ENCODE data around the gene NEMP1. TPM values are rescaled to one million over a fixed set of nuclear protein-coding genes. Genes with fewer than 3 reads are reported as not detected.

The NEMP1 gene
- total and polyA plus RNA-seq, 2 of the 13 experiments (the other 11 are each of a cell fraction or from before 2014, with no cell fraction given): 11.4 to 12.9 TPM

DNA sequence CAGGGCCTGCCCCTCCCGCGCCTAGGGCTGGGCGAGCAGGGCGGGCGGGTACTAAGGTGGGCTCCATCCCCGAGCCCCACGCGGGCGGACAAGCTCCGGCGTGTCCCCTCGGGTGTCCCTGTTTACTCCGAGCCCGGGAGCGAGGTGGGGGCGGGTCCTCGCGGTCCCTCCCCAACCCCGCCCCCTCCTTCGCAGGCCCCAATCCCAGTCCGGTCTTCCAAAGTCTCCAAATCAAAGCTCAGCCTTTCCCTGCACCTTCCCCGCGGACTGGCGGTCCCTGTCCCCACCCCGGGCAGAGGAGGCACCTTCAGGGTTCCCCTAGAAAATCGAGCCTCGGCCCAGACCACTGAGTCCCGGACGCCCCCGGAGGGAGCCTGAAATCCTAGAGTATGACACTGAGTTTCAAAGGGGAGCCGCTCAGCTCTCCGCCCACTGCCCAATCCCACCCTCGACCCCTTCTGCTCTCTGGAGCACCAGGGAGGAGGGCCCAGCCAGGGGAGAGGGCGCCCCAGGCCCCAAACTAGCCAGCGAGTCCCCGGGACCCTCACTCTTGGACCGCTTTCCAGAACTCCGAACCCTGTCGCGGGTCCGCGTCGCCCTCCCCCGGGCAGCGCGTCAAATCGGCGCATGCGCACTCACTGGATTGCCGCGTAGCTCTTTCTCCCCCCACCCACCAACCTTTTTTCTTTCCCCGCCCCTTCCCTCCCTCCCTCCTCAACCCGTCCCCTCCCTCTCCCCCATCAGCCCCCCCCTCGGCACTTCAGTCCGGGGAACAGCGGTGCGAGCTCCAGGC, 49.3 kb upstream of the NEMP1 start, which contains the start of gene LRP1 (continued):
- no peak for TF ChIP-seq ZNF691 (CRISPR knock-in tag; IDR thresholded peaks at IDR 0.05; ENCODE audit: borderline replicate concordance, low read depth)
- 0 out of 2 replicates have a peak, but pooled peaks have one; percentile 25 for TF ChIP-seq BCL3 (CRISPR knock-in tag; IDR thresholded peaks at IDR 0.05)
- TF ChIP-seq ZFP62 (CRISPR knock-in tag; IDR thresholded peaks at IDR 0.05): no peak
- TF ChIP-seq, protein P1, sequence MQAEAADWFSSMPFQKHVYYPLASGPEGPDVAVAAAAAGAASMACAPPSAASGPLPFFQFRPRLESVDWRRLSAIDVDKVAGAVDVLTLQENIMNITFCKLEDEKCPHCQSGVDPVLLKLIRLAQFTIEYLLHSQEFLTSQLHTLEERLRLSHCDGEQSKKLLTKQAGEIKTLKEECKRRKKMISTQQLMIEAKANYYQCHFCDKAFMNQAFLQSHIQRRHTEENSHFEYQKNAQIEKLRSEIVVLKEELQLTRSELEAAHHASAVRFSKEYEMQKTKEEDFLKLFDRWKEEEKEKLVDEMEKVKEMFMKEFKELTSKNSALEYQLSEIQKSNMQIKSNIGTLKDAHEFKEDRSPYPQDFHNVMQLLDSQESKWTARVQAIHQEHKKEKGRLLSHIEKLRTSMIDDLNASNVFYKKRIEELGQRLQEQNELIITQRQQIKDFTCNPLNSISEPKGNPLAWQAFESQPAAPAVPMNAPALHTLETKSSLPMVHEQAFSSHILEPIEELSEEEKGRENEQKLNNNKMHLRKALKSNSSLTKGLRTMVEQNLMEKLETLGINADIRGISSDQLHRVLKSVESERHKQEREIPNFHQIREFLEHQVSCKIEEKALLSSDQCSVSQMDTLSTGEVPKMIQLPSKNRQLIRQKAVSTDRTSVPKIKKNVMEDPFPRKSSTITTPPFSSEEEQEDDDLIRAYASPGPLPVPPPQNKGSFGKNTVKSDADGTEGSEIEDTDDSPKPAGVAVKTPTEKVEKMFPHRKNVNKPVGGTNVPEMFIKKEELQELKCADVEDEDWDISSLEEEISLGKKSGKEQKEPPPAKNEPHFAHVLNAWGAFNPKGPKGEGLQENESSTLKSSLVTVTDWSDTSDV (CRISPR knock-in tag; IDR thresholded peaks at IDR 0.05): no peak
- no peak for TF ChIP-seq TOPORS (CRISPR knock-in tag; IDR thresholded peaks at IDR 0.05)
- no peak for TF ChIP-seq SYNCRIP (IDR thresholded peaks at IDR 0.05; ENCODE audit: insufficient read depth, low read depth, low read length)
- TF ChIP-seq, protein P2, sequence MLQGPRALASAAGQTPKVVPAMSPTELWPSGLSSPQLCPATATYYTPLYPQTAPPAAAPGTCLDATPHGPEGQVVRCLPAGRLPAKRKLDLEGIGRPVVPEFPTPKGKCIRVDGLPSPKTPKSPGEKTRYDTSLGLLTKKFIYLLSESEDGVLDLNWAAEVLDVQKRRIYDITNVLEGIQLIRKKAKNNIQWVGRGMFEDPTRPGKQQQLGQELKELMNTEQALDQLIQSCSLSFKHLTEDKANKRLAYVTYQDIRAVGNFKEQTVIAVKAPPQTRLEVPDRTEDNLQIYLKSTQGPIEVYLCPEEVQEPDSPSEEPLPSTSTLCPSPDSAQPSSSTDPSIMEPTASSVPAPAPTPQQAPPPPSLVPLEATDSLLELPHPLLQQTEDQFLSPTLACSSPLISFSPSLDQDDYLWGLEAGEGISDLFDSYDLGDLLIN (CRISPR knock-in tag; IDR thresholded peaks at IDR 0.05; ENCODE audit: borderline replicate concordance): no peak
- no peak; the same call in none of the 2 replicates for TF ChIP-seq ZNF574 (CRISPR knock-in tag; IDR thresholded peaks at IDR 0.05)
- no peak for TF ChIP-seq ZBTB4 (CRISPR knock-in tag; IDR thresholded peaks at IDR 0.05; ENCODE audit: borderline replicate concordance)
- TF ChIP-seq ZBTB20 (CRISPR knock-in tag; IDR thresholded peaks at IDR 0.05; ENCODE audit: borderline replicate concordance, low read depth): no peak
- TF ChIP-seq ZNF296 (CRISPR knock-in tag; conservative IDR thresholded peaks at IDR 0.05): no peak
- TF ChIP-seq SRSF9 (IDR thresholded peaks at IDR 0.05; ENCODE audit: borderline replicate concordance, insufficient read depth, low read depth, low read length, poor library complexity, severe bottlenecking): no peak
- peak; percentile 30; the same call in 1 of the 2 replicates for TF ChIP-seq KAT8 (CRISPR knock-in tag; IDR thresholded peaks at IDR 0.05)
- no peak for TF ChIP-seq ZNF143 (CRISPR knock-in tag; IDR thresholded peaks at IDR 0.05)

Data from HepG2 (cell line).